Gastroesophageal sphincter (tissue), 3 donors: Measurements from ENCODE around the gene HUNK.

ENCODE experiments used
- CTCF ChIP-seq, 4 experiments: fragments of 200-600 bp in 2 of 4; fragments of 450-650 bp in 2 of 4; sonication (generic) in 1 of 4; IDR thresholded peaks; one replicate each; pipeline ENCODE4 v1.5.1; 2017 to 2019; ENCODE audit warnings: antibody characterized with exemption in 4 of 4, mild to moderate bottlenecking in 2 of 4, moderate library complexity in 2 of 4
- EP300 ChIP-seq: sonication (generic); formaldehyde crosslinking; IDR thresholded peaks from one replicate; pipeline ENCODE4 v1.6.1; 2017; ENCODE audit warnings: antibody characterized with exemption, mild to moderate bottlenecking
- POLR2A ChIP-seq, 2 donors: fragments of 450-650 bp; IDR thresholded peaks; one replicate each; pipeline ENCODE4 v1.6.1; 2017; ENCODE audit warnings: antibody characterized with exemption in 2 of 2, mild to moderate bottlenecking in 2 of 2, moderate library complexity in 1 of 2
- POLR2AphosphoS5 ChIP-seq: sonication (generic); formaldehyde crosslinking; IDR thresholded peaks from one replicate; pipeline ENCODE4 v1.6.1; 2017; ENCODE audit warnings: antibody characterized with exemption

- TF ChIP-seq CTCF (IDR thresholded peaks at IDR 0.05) (no peak), POLR2A (IDR thresholded peaks at IDR 0.05) (no peak), EP300 (no peak), POLR2AphosphoS5 (no peak)
These were observed 51.7 kb downstream of the HUNK start for GRCh38 chr21:31924548-31924947.
